ENCODE results near the gene PRKACA. TPM values are rescaled to one million over a fixed set of nuclear protein-coding genes. Genes with fewer than 3 reads are reported as not detected.

The PRKACA gene
- total RNA-seq, 1 donor from 2014 or later = 22.2 TPM

DNA sequence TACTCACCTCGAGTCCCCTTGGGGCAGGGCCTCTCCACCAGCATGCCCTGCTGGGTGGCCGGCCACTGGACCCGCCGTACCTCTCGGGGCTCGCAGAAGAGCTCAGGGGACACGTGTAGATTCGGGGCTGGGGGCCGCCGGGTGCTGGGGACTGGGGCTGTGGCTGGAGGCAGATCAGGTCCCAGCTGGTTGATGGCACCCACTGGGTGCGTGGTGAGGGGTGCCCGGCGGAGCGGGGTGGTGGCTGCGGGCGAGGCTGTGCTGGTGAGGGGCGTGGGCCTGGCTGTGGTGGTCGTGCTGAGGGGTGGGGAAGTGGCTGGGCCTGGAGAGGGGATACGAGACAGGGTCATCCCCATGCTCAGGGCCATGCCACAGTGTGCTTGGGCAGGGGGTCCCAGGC is 43.7 kb upstream of the PRKACA start:
- Mint-ChIP-seq H3K27me3 (ENCODE audit: insufficient read depth, low read depth) (peaks cover 6% of the 10 kb centered on the region), H3K4me1 (peaks cover 8% of the 10 kb centered on the region), H3K36me3 (peaks cover 9% of the 10 kb centered on the region), H3K4me3 (peak overlapping the region; percentile 15), H3K9me3 (no peaks in the 10 kb centered on the region), H3K27ac (no peak overlapping the region)
- no peaks in the 10 kb centered on the region for H3K9me3 ChIP-seq (ENCODE audit: low read depth)
- no peaks in the 10 kb centered on the region for H3K79me2 ChIP-seq (ENCODE audit: low read depth)
- H3K36me3 ChIP-seq = no peaks in the 10 kb centered on the region
- H3K9ac ChIP-seq = no peak overlapping the region
- peaks cover 27% of the 10 kb centered on the region for H4K20me1 ChIP-seq (ENCODE audit: low read depth)
- H3K4me3 ChIP-seq = no peak overlapping the region
- H3K4me1 ChIP-seq = peaks cover 24% of the 10 kb centered on the region
- no peak overlapping the region for H3K4me2 ChIP-seq
- no peak overlapping the region for H3K27ac ChIP-seq
- no peak for DNase-seq (ENCODE audit: low spot score)
- TF ChIP-seq, protein P1, sequence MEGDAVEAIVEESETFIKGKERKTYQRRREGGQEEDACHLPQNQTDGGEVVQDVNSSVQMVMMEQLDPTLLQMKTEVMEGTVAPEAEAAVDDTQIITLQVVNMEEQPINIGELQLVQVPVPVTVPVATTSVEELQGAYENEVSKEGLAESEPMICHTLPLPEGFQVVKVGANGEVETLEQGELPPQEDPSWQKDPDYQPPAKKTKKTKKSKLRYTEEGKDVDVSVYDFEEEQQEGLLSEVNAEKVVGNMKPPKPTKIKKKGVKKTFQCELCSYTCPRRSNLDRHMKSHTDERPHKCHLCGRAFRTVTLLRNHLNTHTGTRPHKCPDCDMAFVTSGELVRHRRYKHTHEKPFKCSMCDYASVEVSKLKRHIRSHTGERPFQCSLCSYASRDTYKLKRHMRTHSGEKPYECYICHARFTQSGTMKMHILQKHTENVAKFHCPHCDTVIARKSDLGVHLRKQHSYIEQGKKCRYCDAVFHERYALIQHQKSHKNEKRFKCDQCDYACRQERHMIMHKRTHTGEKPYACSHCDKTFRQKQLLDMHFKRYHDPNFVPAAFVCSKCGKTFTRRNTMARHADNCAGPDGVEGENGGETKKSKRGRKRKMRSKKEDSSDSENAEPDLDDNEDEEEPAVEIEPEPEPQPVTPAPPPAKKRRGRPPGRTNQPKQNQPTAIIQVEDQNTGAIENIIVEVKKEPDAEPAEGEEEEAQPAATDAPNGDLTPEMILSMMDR (IDR thresholded peaks at IDR 0.05) = no peak
- TF ChIP-seq EZH2phosphoT487 (IDR thresholded peaks at IDR 0.05) = no peak
- TF ChIP-seq EZH2 (IDR thresholded peaks at IDR 0.05) = no peak
- H2AFZ ChIP-seq (replicated peaks) = no peak overlapping the region
- H3K27me3 ChIP-seq = no peaks in the 10 kb centered on the region
- no peaks in the 10 kb centered on the region for H3F3A ChIP-seq (ENCODE audit: low read depth)

DNA sequence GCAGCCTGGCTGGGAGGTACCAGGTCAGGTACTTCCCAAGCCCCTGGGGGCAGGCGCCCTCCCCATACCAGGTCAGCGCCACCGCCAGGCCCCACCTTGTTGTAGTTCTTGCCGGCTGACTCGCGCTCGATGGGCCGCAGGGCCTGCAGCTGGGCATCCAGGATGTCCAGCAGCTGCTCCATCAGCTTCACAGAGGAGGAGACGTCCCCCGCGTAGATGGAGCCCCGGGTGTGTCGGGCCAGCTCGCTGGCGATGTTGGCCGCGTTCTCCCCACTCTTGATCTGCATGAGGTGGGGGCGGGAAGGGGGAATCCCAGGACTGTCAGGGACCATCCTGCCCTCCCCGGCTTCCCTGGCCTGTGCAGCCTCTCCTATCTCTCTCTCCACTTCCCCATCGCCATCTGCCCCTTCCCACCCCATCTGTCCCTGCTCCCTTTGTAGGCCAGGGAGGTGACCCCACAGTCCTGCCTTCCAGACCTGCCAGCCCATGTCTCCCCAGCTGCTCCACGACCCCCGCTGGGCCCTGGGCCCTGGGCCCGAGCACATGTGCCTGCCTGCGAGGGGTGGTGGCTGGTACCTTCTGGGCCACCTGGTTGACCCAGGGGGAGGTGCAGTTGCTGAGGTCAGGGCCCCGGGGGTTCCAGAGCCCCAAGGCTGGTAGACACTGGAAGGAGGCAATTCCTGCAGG is 42.6 kb upstream of the PRKACA start:
- Mint-ChIP-seq H3K27ac (no peak overlapping the region), H3K4me3 (no peak overlapping the region), H3K4me1 (peaks cover 5% of the 10 kb centered on the region), H3K36me3 (peaks cover 13% of the 10 kb centered on the region), H3K27me3 (ENCODE audit: insufficient read depth, low read depth) (peaks cover 7% of the 10 kb centered on the region), H3K9me3 (no peaks in the 10 kb centered on the region)
- Histone ChIP-seq H3K4me3 (no peak overlapping the region), H3K36me3 (no peaks in the 10 kb centered on the region), H3K27ac (no peak overlapping the region), H3K9ac (no peak overlapping the region), H2AFZ (replicated peaks) (no peak overlapping the region), H3K9me3 (ENCODE audit: low read depth) (no peaks in the 10 kb centered on the region), H4K20me1 (ENCODE audit: low read depth) (peaks cover 17% of the 10 kb centered on the region), H3F3A (ENCODE audit: low read depth) (no peaks in the 10 kb centered on the region), H3K27me3 (no peaks in the 10 kb centered on the region), H3K4me1 (peaks cover 14% of the 10 kb centered on the region), H3K79me2 (ENCODE audit: low read depth) (no peaks in the 10 kb centered on the region), H3K4me2 (no peak overlapping the region)
- no peak for DNase-seq (ENCODE audit: low spot score)
- no peak for TF ChIP-seq EZH2 (IDR thresholded peaks at IDR 0.05)
- TF ChIP-seq EZH2phosphoT487 (IDR thresholded peaks at IDR 0.05) = no peak
- TF ChIP-seq, protein P1 (IDR thresholded peaks at IDR 0.05) = no peak

DNA sequence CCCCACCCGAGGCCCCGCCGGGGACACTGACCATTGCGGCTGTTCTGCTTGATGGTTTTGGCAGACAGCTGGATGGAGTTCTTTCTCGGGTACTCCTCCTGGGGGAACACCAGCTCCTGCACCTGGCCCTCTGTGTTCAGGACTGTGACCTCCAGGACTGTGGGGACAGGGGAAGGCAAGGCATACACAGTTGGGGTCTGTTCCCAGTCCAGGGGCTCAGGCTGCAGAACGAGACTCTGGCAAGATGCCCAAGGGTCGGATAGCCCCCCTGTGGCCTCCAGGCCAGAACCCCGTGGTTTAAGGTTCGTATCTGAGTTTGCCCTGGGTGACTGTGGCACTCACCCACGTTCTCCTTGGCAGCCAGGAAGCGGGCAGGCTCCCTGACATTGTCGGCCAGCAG is 41.5 kb upstream of the PRKACA start:
- H3K4me2 ChIP-seq = no peak overlapping the region
- H4K20me1 ChIP-seq (ENCODE audit: low read depth) = peaks cover 6% of the 10 kb centered on the region
- no peak for DNase-seq (ENCODE audit: low spot score)
- H2AFZ ChIP-seq (replicated peaks) = no peak overlapping the region
- no peak overlapping the region for H3K27ac ChIP-seq
- peaks cover 3% of the 10 kb centered on the region for H3K4me1 ChIP-seq
- H3K36me3 ChIP-seq = no peaks in the 10 kb centered on the region
- Mint-ChIP-seq H3K4me3 (no peak overlapping the region), H3K4me1 (peaks cover 5% of the 10 kb centered on the region), H3K36me3 (peaks cover 18% of the 10 kb centered on the region), H3K27me3 (ENCODE audit: insufficient read depth, low read depth) (peaks cover 6% of the 10 kb centered on the region), H3K9me3 (no peaks in the 10 kb centered on the region), H3K27ac (no peak overlapping the region)
- H3K79me2 ChIP-seq (ENCODE audit: low read depth) = no peaks in the 10 kb centered on the region
- H3K9me3 ChIP-seq (ENCODE audit: low read depth) = no peaks in the 10 kb centered on the region
- no peaks in the 10 kb centered on the region for H3F3A ChIP-seq (ENCODE audit: low read depth)
- no peak overlapping the region for H3K9ac ChIP-seq
- TF ChIP-seq EZH2 (IDR thresholded peaks at IDR 0.05) (no peak), EZH2phosphoT487 (IDR thresholded peaks at IDR 0.05) (no peak)
- TF ChIP-seq, protein P1 (IDR thresholded peaks at IDR 0.05) = no peak
- H3K4me3 ChIP-seq = no peak overlapping the region
- no peaks in the 10 kb centered on the region for H3K27me3 ChIP-seq
